Retinal pigment epithelial cell (primary cell): ENCODE results near the gene PIM3.

Experiments used
- DNase-seq: peaks from one replicate; pipeline ENCODE4 v3.0.0-alpha.2; 2010; ENCODE audit warnings: low read depth
- H3K4me3 ChIP-seq: 2 replicates; pipeline ENCODE4 v1.5.1; 2011; ENCODE audit warnings: mild to moderate bottlenecking, low read length, control low read depth, moderate library complexity
- CTCF ChIP-seq: conservative IDR thresholded peaks from 2 replicates; pipeline ENCODE4 v1.5.1; 2011; ENCODE audit warnings: low read depth, low read length, control low read depth, inconsistent platforms

PIM3 gene

GRCh38 chr22:49958931-49959781 is 1.4 kb upstream of the PIM3 start:
- peak overlapping the region; percentile 45 for H3K4me3 ChIP-seq
- DNase-seq, result no peak
- TF ChIP-seq CTCF, result no peak

GRCh38 chr22:49959782-49960158 is 802 bp upstream of the PIM3 start:
- no peak for DNase-seq
- H3K4me3 ChIP-seq, result peak overlapping the region; percentile 45
- no peak for TF ChIP-seq CTCF

- peak overlapping the region; percentile 77 for H3K4me3 ChIP-seq
- no peak for TF ChIP-seq CTCF
- no peak for DNase-seq
Measured at GRCh38 chr22:49961005-49961600, 531 bp downstream of the PIM3 start.

GRCh38 chr22:49961601-49962011 is 1.0 kb downstream of the PIM3 start:
- TF ChIP-seq CTCF, result no peak
- no peak for DNase-seq
- peak overlapping the region; percentile 77 for H3K4me3 ChIP-seq

- peak overlapping the region; percentile 77 for H3K4me3 ChIP-seq
- TF ChIP-seq CTCF, result no peak
- peak; percentile 56 for DNase-seq
Measured at GRCh38 chr22:49962012-49962750, 1.6 kb downstream of the PIM3 start.

- no peak for TF ChIP-seq CTCF
- no peak for DNase-seq
- H3K4me3 ChIP-seq, result peak overlapping the region; percentile 77
Measured at GRCh38 chr22:49962751-49963646, 2.4 kb downstream of the PIM3 start.
